K562 (cell line): ENCODE data around the gene COMTD1.

Experiments
- ATF3 ChIP-seq, 2 experiments: fragments of 450-650 bp in 1 of 2; sonication (generic) in 1 of 2; formaldehyde crosslinking in 1 of 2; IDR thresholded peaks in 1 of 2; conservative IDR thresholded peaks in 1 of 2; 2 replicates each; pipeline versions ENCODE4 v1.6.1 to v1.8.1; 2016 to 2023; ENCODE audit warnings: mild to moderate bottlenecking in 2 of 2, moderate library complexity in 2 of 2, inconsistent platforms in 1 of 2, missing genetic modification reagents in 1 of 2
- CHD1 ChIP-seq: fragments of 200-600 bp; sonication (generic); IDR thresholded peaks from one replicate; pipeline ENCODE4 v1.6.1; 2012; ENCODE audit warnings: mild to moderate bottlenecking, moderate library complexity, low read length, inconsistent platforms
- CTCF ChIP-seq, 3 experiments: IDR thresholded peaks in 2 of 3; conservative IDR thresholded peaks in 1 of 3; 2 replicates each; pipeline ENCODE4 v1.5.1; 2011 to 2012; ENCODE audit warnings: low read length in 3 of 3, mild to moderate bottlenecking in 3 of 3, control low read depth in 2 of 3, improper control_type of control experiment in 1 of 3, inconsistent platforms in 1 of 3, low read depth in 1 of 3, mixed read lengths in 1 of 3, moderate library complexity in 1 of 3; ENCODE audit not compliant: insufficient read depth in 2 of 3
- FOXA1 ChIP-seq: fragments of 450-650 bp; IDR thresholded peaks from 2 replicates; pipeline ENCODE4 v1.6.1; 2016; ENCODE audit warnings: mild to moderate bottlenecking, borderline replicate concordance
- HNRNPLL ChIP-seq: fragments of 200-400 bp; formaldehyde crosslinking; IDR thresholded peaks from 2 replicates; pipeline ENCODE4 v1.6.1; 2017; ENCODE audit warnings: low read length, low read depth, mild to moderate bottlenecking; ENCODE audit not compliant: poor library complexity, severe bottlenecking
- LCOR ChIP-seq: sonication (generic); formaldehyde crosslinking; IDR thresholded peaks from 2 replicates; pipeline ENCODE4 v1.8.0; 2022; ENCODE audit warnings: mild to moderate bottlenecking, missing genetic modification reagents
- NBN ChIP-seq: fragments of 450-650 bp; IDR thresholded peaks from 2 replicates; pipeline ENCODE4 v1.6.1; 2016; ENCODE audit warnings: low read depth, mild to moderate bottlenecking
- NFIC ChIP-seq: fragments of 450-650 bp; IDR thresholded peaks from 2 replicates; pipeline ENCODE4 v1.6.1; 2017; ENCODE audit warnings: mild to moderate bottlenecking, inconsistent platforms
- PRMT5 ChIP-seq: sonication (generic); formaldehyde crosslinking; IDR thresholded peaks from 2 replicates; pipeline ENCODE4 v1.5.0; 2020; ENCODE audit warnings: missing genetic modification reagents
- SNRNP70 ChIP-seq: fragments of 200-400 bp; formaldehyde crosslinking; optimal IDR thresholded peaks from 2 replicates; pipeline ENCODE3; 2017; ENCODE audit warnings: low read depth, low read length
- SP1 ChIP-seq: sonication (generic); formaldehyde crosslinking; IDR thresholded peaks from 2 replicates; pipeline ENCODE4 v1.8.1; 2022; ENCODE audit warnings: mild to moderate bottlenecking, missing genetic modification reagents
- TAF7 ChIP-seq: fragments of 450-650 bp; IDR thresholded peaks from 2 replicates; pipeline ENCODE4 v1.6.1; 2016; ENCODE audit warnings: missing genetic modification characterization, missing compliant biosample characterization

GRCh38 chr10:75283078-75283670, 47.4 kb upstream of the COMTD1 start:
- TF ChIP-seq HNRNPLL (no peak), CHD1 (no peak), LCOR (CRISPR knock-in tag) (no peak), NBN (no peak), TAF7 (no peak), CTCF (IDR thresholded peaks at IDR 0.05 in 2 of 3, conservative IDR thresholded peaks at IDR 0.05 in 1 of 3; ENCODE audit: insufficient read depth in 2 of 3, low read depth in 1 of 3, low read length in 3 of 3) (no peak), ATF3 (IDR thresholded peaks at IDR 0.05) (no peak), ATF3 (CRISPR knock-in tag; conservative IDR thresholded peaks at IDR 0.05) (no peak), SNRNP70 (no peak), FOXA1 (no peak), NFIC (no peak), SP1 (no peak), PRMT5 (CRISPR knock-in tag) (no peak)
